GM12874 (cell line): ENCODE measurements around the gene MRPL14.

Source experiments
- CTCF ChIP-seq: IDR thresholded peaks from 2 replicates; pipeline ENCODE4 v1.5.1; 2011; ENCODE audit warnings: low read depth, mild to moderate bottlenecking, control low read depth, low read length, moderate library complexity; ENCODE audit not compliant: insufficient read depth

The MRPL14 gene

GRCh38 chr6:44063561-44064059 is 63.6 kb downstream of the MRPL14 start:
- TF ChIP-seq CTCF, result no peak
